NT2/D1 (cell line): ENCODE data around the gene RALGPS1.

ENCODE experiments used
- SUZ12 ChIP-seq: IDR thresholded peaks from 2 replicates; pipeline ENCODE4 v1.6.1; 2011; ENCODE audit not compliant: insufficient read length, insufficient read depth; ENCODE audit errors: extremely low read depth
- YY1 ChIP-seq: IDR thresholded peaks from 2 replicates; pipeline ENCODE4 v1.6.1; 2011; ENCODE audit not compliant: insufficient read length, insufficient read depth
- ZNF274 ChIP-seq: IDR thresholded peaks from 2 replicates; pipeline ENCODE4 v1.6.1; 2011; ENCODE audit warnings: mild to moderate bottlenecking, low read depth, low read length

GRCh38 chr9:127007638-127008037 is 93.1 kb downstream of the RALGPS1 start:
- TF ChIP-seq YY1, result no peak
- TF ChIP-seq ZNF274, result no peak
- no peak for TF ChIP-seq SUZ12
